GM12878 (cell line): ENCODE results near the gene SBF2. TPM values are rescaled to one million over a fixed set of nuclear protein-coding genes. Genes with fewer than 3 reads are reported as not detected.

ENCODE experiments used
- ATAC-seq: fragments of 200-7000 bp; cut with Tn5 transposase; 3 replicates; pipeline ENCODE4 v1.9.1; 2020; ENCODE audit warnings: mild to moderate bottlenecking, moderate library complexity
- BruUV-seq: library from RNA; stranded (reverse); fragments of 400-500 nt; replicated peaks from 2 replicates; lab custom pipeline; 2021; lab: Mats Ljungman, UMichigan
- CTCF ChIA-PET: fragments of 300-600 bp; sonication (Branson Sonifier 250); formaldehyde crosslinking; extraction: SDS; loops from one replicate; lab custom pipeline; 2021; ENCODE audit warnings: inconsistent platforms; lab: Yijun Ruan, JAX
- POLR2A ChIA-PET: fragments of 350-600 bp; formaldehyde crosslinking; extraction: SDS; loops from one replicate; lab custom pipeline; 2021; ENCODE audit warnings: inconsistent platforms; lab: Charles Lee
- RAD21 ChIA-PET: fragments of 300-600 bp; sonication (Branson Sonifier 250); formaldehyde crosslinking; loops from one replicate; lab custom pipeline; 2023; ENCODE audit warnings: antibody characterized with exemption; ENCODE audit not compliant: unreplicated experiment; lab: Charles Lee
- SMC1A ChIA-PET: fragments of 300-600 bp; sonication (Branson Sonifier 250); formaldehyde crosslinking; loops from one replicate; lab custom pipeline; 2023; ENCODE audit not compliant: unreplicated experiment, uncharacterized antibody; lab: Charles Lee
- DNase-seq: peaks from one replicate; pipeline ENCODE4 v3.0.0-alpha.2; 2011; ENCODE audit warnings: low read depth, low spot score
- FAIRE-seq: peaks from 3 replicates; lab custom pipeline; 2011; peaks lifted over from hg19 to GRCh38; lab: Jason Lieb, UNC
- H2AFZ ChIP-seq: 2 replicates; pipeline ENCODE4 v1.6.0; 2011; ENCODE audit warnings: low read depth, low read length, control low read depth; ENCODE audit not compliant: control insufficient read depth
- H3K27ac ChIP-seq: 2 replicates; pipeline ENCODE4 v1.5.1; 2011; ENCODE audit warnings: control low read depth; ENCODE audit not compliant: control insufficient read depth, insufficient read depth
- H3K27me3 ChIP-seq, 2 experiments: replicated peaks in 1 of 2; 2 replicates each; pipeline versions ENCODE4 v1.6.0 to v1.6.1; 2011; ENCODE audit warnings: low read length in 1 of 2; ENCODE audit not compliant: control insufficient read depth in 2 of 2, insufficient read depth in 2 of 2
- H3K36me3 ChIP-seq, 2 experiments: 2 replicates each; pipeline ENCODE4 v1.5.1; 2011; ENCODE audit warnings: low read length in 1 of 2; ENCODE audit not compliant: control insufficient read depth in 2 of 2, insufficient read depth in 2 of 2
- H3K4me1 ChIP-seq: 2 replicates; pipeline ENCODE4 v1.6.1; 2011; ENCODE audit warnings: mild to moderate bottlenecking, low read length, moderate library complexity, mixed read lengths; ENCODE audit not compliant: control insufficient read depth, insufficient read depth
- H3K4me2 ChIP-seq: 2 replicates; pipeline ENCODE4 v1.6.0; 2011; ENCODE audit warnings: control low read depth; ENCODE audit not compliant: control insufficient read depth, insufficient read depth
- H3K4me3 ChIP-seq: fragments of 200-600 bp; sonication (generic); 2 replicates; pipeline ENCODE4 v1.5.1; 2016
- H3K79me2 ChIP-seq: 2 replicates; pipeline ENCODE4 v1.6.0; 2011; ENCODE audit warnings: low read length; ENCODE audit not compliant: control insufficient read depth, insufficient read depth
- H3K9ac ChIP-seq: 2 replicates; pipeline ENCODE4 v1.8.0; 2011; ENCODE audit warnings: low read length, control low read depth, mixed read lengths; ENCODE audit not compliant: control insufficient read depth, insufficient read depth
- H3K9me3 ChIP-seq: replicated peaks from 3 replicates; pipeline ENCODE4 v1.5.1; 2011; ENCODE audit warnings: mild to moderate bottlenecking, low read length; ENCODE audit not compliant: control insufficient read depth, insufficient read depth
- H4K20me1 ChIP-seq: 2 replicates; pipeline ENCODE4 v1.6.0; 2011; ENCODE audit not compliant: control insufficient read depth, insufficient read depth
- EGR1 ChIP-seq, 2 experiments: IDR thresholded peaks; 1 replicate in 1 of 2; 2 replicates in 1 of 2; pipeline ENCODE4 v1.6.1; 2011 to 2012; ENCODE audit warnings: low read depth in 2 of 2, low read length in 2 of 2, borderline replicate concordance in 1 of 2, mild to moderate bottlenecking in 1 of 2, moderate library complexity in 1 of 2
- EP300 ChIP-seq, 2 experiments: fragments of 150-350 bp in 1 of 2; IDR thresholded peaks; 2 replicates each; pipeline ENCODE4 v1.6.1; 2011 to 2012; ENCODE audit warnings: low read depth in 2 of 2, low read length in 2 of 2, borderline replicate concordance in 1 of 2, improper control_type of control experiment in 1 of 2, inconsistent platforms in 1 of 2; ENCODE audit not compliant: control insufficient read depth in 1 of 2
- HDAC2 ChIP-seq: fragments of 200-600 bp; sonication (generic); IDR thresholded peaks from 2 replicates; pipeline ENCODE4 v1.6.1; 2017
- HDGF ChIP-seq: fragments of 450-650 bp; IDR thresholded peaks from 2 replicates; pipeline ENCODE4 v1.6.1; 2016; ENCODE audit warnings: antibody characterized with exemption
- HSF1 ChIP-seq: fragments of 150-350 bp; IDR thresholded peaks from 2 replicates; pipeline ENCODE4 v1.6.1; 2014; ENCODE audit warnings: mild to moderate bottlenecking, low read depth, low read length
- IRF4 ChIP-seq: IDR thresholded peaks from 2 replicates; pipeline ENCODE4 v1.6.1; 2011; ENCODE audit warnings: low read depth, low read length
- IRF5 ChIP-seq: fragments of 450-650 bp; IDR thresholded peaks from 2 replicates; pipeline ENCODE4 v1.6.1; 2017; ENCODE audit warnings: borderline replicate concordance
- RAD21 ChIP-seq: IDR thresholded peaks from 2 replicates; pipeline ENCODE4 v1.6.1; 2011; ENCODE audit warnings: mild to moderate bottlenecking, low read depth, low read length, moderate library complexity; ENCODE audit not compliant: insufficient read depth
- RELB ChIP-seq: fragments of 450-650 bp; IDR thresholded peaks from 2 replicates; pipeline ENCODE4 v1.6.1; 2017; ENCODE audit warnings: low read depth, mild to moderate bottlenecking, moderate library complexity
- SIX5 ChIP-seq: IDR thresholded peaks from 2 replicates; pipeline ENCODE4 v1.6.1; 2011; ENCODE audit warnings: mild to moderate bottlenecking, low read depth, low read length, moderate library complexity; ENCODE audit not compliant: severe bottlenecking
- ZBED1 ChIP-seq: IDR thresholded peaks from 2 replicates; pipeline ENCODE4 v1.6.1; 2016; ENCODE audit warnings: borderline replicate concordance
- ZNF24 ChIP-seq: fragments of 450-650 bp; IDR thresholded peaks from 2 replicates; pipeline ENCODE4 v1.6.1; 2017; ENCODE audit warnings: antibody characterized with exemption, mild to moderate bottlenecking
- WGBS: methylation state at CpG from one replicate; pipeline ENCODE4 v1.1.6; 2016; ENCODE audit warnings: low lambda C conversion rate; ENCODE audit not compliant: insufficient replicate concordance, insufficient coverage; ENCODE audit errors: missing lambda C conversion rate; 5-methylcytosine and 5-hydroxymethylcytosine counted together
- in situ Hi-C: fragments of 300-500 bp; cut with MboI; formaldehyde crosslinking; loops from 9 replicates; pipeline ENCODE4 v1.14.3; 2018; ENCODE audit warnings: mixed read lengths
- intact Hi-C: fragments of 100-400 bp; cut with micrococcal nuclease; formaldehyde crosslinking; loops from one replicate; pipeline ENCODE4 v1.14.2; 2022; ENCODE audit not compliant: unreplicated experiment
- polyA plus RNA-seq, 11 experiments: library from polyadenylated mRNA; depleted of rRNA in 4 of 11; unstranded in 6 of 11; stranded (reverse) in 5 of 11; fragments of >200 nt; fragmentation: Nextera tagmentation in 4 of 11; fragmentation: Illumina TruSeq in 1 of 11; extraction: Ambion mirVana in 4 of 11; extraction: Trizol in 1 of 11; gene quantifications; 1 replicate in 1 of 11; 2 replicates in 10 of 11; pipeline versions ENCODE4 v1.2.1 to v1.2.3, GENCODE V29; 2011 to 2016; ENCODE audit warnings: inconsistent platforms in 2 of 11, missing spikeins in 2 of 11, low read depth in 1 of 11
- total RNA-seq, 4 experiments: library from RNA; depleted of rRNA in 3 of 4; stranded (reverse); fragments of >200 nt in 3 of 4; fragmentation: Illumina TruSeq in 1 of 4; extraction: Trizol in 1 of 4; gene quantifications; 2 replicates each; pipeline versions ENCODE4 v1.2.1 to v1.2.3, GENCODE V29; 2013 to 2021

SBF2 gene
- total and polyA plus RNA-seq, 10 of the 15 experiments (the other 5 are each of a cell fraction or from before 2014, with no cell fraction given) = 0.24 to 2.3 (median 1.1) TPM

GRCh38 chr11:10067629-10068300 is 226.3 kb downstream of the SBF2 start (continued):
- TF ChIP-seq RELB (no peak), EP300 (IDR thresholded peaks at IDR 0.05; ENCODE audit: borderline replicate concordance in 1 of 2, control insufficient read depth in 1 of 2, low read depth in 2 of 2, low read length in 2 of 2) (no peak), EGR1 (IDR thresholded peaks at IDR 0.05; ENCODE audit: borderline replicate concordance in 1 of 2, low read depth in 2 of 2, low read length in 2 of 2) (no peak), IRF5 (no peak)
- TF ChIP-seq, all 136 proteins: peak for 0

GRCh38 chr11:10066441-10066840 is 227.6 kb downstream of the SBF2 start:
- no peak overlapping the region for H3K27ac ChIP-seq
- SMC1A ChIA-PET = no interaction called here
- no peak for TF ChIP-seq RAD21
- no peak for TF ChIP-seq HDGF
- TF ChIP-seq IRF4 = no peak
- TF ChIP-seq ZBED1 = no peak
- TF ChIP-seq ZNF24 = no peak
- TF ChIP-seq HDAC2 = no peak
- no peak for TF ChIP-seq SIX5
- TF ChIP-seq HSF1 = no peak
- TF ChIP-seq, all 136 proteins: peak for 0
- ChIA-PET POLR2A (no interaction called here), RAD21 (no interaction called here), CTCF (no interaction called here)
- no peaks in the 10 kb centered on the region for H4K20me1 ChIP-seq
- H3K36me3 ChIP-seq = no peaks in the 10 kb centered on the region
- DNase-seq = no peak
- no peaks in the 10 kb centered on the region for H3K9me3 ChIP-seq
- no peak overlapping the region for H2AFZ ChIP-seq
- H3K79me2 ChIP-seq = no peaks in the 10 kb centered on the region
- no peaks in the 10 kb centered on the region for H3K4me1 ChIP-seq
- FAIRE-seq = no peak
- H3K9ac ChIP-seq = no peak overlapping the region
- in situ Hi-C loops (no loop called here), intact Hi-C loops (no loop called here)
- no peak overlapping the region for H3K4me2 ChIP-seq
- no TSS peak for BruUV-seq
- H3K4me3 ChIP-seq = no peak overlapping the region
- ATAC-seq = no peak
- H3K27me3 ChIP-seq = no peaks in the 10 kb centered on the region
- WGBS = 22% methylated on average over 4 of the region's 4 CpGs
